Left lobe of liver (tissue), 2 donors: ENCODE results near the gene MSH2. TPM values are rescaled to one million over a fixed set of nuclear protein-coding genes. Genes with fewer than 3 reads are reported as not detected.

Experiments
- ATAC-seq: fragments of 200-7000 bp; cut with Tn5 transposase; one replicate; pipeline ENCODE4 v1.9.1; 2020; ENCODE audit warnings: mild to moderate bottlenecking, moderate library complexity
- DNase-seq: peaks from one replicate; pipeline ENCODE4 v3.0.0-alpha.2; 2020; ENCODE audit warnings: low spot score
- total RNA-seq: library from RNA; stranded (reverse); gene quantifications from one replicate; pipeline ENCODE4 v1.2.1, GENCODE V29; 2021
- donor health status: DM: no; HTN: no; CAD: no; lungs with moderate emphysema.
- donor health status: DM: no; HTN: yes; CAD: no.

Gene MSH2
- total RNA-seq, 1 donor from 2014 or later = 3.3 TPM

DNA sequence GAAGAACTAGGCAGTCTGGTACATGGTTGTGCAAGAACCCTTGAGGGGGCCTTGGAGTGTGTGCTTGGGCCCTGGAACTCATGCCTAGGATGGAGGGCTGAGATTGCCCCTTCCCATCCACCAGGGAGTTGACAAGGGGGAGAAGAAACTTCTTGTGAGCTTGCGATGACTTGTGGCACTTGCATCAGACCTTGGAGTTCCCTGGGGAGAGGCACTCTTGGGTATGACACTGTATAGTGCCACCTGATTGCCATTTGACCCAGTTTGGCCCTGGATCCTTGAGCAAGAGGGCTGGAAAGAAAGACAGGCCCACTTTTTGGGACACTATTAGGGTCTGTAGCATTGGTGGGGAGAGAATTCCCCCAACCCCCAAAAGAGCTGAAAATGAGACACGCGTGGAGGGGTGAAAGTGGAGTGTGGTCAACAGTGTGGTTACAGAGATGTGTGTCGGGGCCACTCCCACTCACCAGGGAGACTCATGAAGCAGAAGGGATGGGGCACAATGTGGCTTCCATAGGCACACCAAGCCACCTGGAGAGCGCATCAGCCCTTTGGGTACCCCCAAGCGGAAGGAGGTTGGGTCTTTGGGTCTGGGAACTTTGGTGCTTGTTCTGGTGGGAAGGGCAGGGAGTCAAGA, 101.3 kb downstream of the MSH2 start:
- no peak for ATAC-seq
- no peak for DNase-seq

- no peak for DNase-seq
- ATAC-seq = no peak
These were observed 103.1 kb downstream of the MSH2 start for GRCh38 chr2:47506024-47506423.

DNA sequence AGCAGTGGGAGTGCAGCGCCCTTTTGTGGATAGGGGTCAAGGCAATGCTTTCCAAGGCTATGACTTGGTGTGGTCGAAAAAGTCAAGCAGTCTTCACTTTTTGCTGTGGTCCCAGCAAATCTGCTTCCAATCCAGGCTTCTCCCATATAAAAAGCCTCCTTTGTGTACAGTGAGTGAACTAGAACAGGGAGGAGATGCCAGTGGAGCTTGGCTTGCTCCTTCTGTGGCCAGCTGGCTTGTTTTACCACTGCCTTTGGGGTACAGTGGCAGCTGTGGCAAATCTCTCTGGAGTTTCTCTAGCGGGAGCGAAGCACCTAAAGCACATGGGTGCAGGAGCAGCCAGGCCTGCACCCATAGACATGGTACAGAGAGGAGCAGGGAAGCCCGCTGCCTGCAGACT, 103.5 kb downstream of the MSH2 start:
- DNase-seq = no peak
- ATAC-seq = no peak

DNA sequence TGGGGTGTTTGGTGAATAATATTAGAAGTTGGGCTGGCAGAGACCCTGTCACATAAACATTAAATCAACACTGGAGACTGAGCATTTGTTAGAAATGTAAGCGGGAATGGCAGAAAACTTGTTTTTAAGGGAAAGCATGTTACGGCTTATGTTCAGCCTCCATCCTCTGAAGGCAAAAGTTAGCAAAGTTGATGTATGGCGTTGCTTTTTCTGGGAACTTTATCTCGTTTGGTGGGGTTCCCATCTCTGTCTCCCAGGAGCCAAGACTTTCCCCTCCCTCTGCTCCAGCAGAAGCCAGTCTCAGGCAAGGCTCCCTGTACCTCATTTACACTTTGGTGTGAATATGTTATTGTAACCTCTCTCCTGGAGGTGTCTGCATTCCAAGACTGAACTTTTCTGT, 105.1 kb downstream of the MSH2 start:
- DNase-seq (no peak), ATAC-seq (no peak)

- ATAC-seq = no peak
These were observed 105.7 kb downstream of the MSH2 start for GRCh38 chr2:47508641-47509040.

DNA sequence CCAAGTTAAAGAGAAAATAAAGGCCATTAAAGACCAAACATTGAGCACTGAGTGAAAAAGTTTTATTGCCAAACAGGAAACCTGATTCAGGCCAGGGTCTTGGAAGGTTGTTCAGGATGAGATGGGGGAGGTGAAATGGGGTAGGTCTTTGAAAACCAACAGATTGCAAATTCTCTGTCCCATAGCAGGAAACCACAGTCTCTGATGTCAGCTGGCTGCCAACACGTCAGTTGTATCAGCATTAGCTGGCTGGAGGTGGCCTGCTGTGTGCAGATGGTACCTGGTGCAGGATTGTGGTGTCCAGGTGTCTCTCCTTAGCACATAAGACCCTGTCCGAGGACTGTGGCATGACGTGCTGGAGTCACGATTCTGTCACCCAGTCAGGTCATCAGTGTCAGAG, 106.3 kb downstream of the MSH2 start:
- ATAC-seq (no peak), DNase-seq (no peak)

More at GRCh38 chr2:47508641-47509040, 105.7 kb downstream of the MSH2 start:
- no peak for DNase-seq

DNA sequence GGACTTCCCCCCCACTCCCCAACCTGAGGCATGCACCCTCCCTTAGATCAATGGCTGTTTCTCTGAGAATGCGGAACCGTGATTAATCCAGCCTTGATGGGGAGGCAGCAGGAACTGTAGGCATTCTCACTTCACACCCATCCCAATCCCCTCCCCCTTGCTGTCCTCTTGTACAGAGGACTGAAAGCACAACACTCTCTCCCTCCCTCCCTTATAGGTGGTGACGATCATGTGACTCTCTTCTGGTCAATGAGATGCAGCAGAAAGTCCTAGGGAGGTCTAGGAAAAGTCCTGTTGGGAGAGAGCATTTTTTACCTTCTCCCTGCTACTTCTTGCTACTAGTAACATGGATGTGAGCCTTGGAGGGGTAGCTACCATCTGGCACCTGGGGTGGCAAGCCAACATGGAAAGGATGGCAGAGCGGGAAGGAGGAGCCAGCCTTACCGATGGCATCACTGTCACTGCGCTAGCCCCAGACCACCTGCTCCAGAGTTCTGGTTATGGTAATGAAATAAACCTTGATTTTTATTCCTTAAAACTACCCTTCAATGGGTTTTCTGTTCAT, 106.9 kb downstream of the MSH2 start:
- ATAC-seq (no peak), DNase-seq (no peak)

- DNase-seq = no peak
- no peak for ATAC-seq
These were observed 107.8 kb downstream of the MSH2 start for GRCh38 chr2:47510745-47511144.

DNA sequence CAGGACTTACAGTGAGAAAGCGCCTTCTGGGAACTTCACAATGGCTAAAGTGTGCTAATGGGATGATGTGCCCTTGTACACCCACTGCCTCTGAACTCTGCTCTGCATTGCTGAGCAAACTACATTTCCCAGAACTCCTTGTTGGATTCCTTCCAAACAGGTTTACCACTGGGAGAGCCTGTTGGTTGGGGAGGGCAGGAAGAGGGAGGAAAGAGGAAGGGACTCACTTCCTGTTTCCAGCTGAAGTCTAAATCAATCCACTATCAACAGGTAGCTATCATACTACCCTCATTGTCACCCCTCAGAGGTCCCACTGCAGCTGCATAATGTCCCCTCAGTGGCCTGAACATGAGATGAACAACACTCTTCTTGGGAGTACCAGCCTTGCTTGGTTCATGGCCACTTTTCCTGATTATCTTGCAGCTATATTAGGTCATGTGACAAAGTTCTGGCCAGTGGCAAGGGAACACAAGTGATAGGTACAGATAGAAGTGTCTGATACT, 109.7 kb downstream of the MSH2 start:
- DNase-seq (no peak), ATAC-seq (no peak)

DNA sequence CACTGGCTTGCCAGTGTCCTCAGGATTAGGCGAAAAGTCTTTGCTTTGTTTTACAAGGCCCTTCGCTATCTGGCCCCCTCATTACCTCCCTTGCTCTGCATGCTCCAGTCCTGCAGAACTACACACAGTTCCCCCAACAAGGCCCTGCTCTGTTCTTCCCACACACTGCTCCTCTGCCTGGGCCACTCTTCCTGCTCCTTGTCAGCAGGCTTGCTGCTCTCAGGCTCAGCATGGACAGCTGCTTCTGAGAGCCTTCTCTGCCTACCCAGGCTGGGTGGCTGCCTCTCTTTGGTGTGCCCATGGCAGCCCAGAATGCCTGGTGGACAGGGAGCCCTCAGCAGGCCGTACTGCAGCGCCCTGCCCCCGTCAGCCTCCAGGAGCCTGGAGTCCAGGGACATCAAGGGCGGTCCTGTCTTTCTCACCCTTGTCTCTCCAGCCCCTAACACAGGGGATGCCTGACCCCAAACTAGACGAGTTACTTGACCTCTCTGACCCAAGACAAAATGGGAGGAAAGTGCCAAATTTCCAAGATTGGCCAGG, 111.1 kb downstream of the MSH2 start:
- DNase-seq = no peak
- ATAC-seq = no peak

GRCh38 chr2:47516360-47517104, 113.6 kb downstream of the MSH2 start:
- no peak for ATAC-seq
- DNase-seq = no peak

DNA sequence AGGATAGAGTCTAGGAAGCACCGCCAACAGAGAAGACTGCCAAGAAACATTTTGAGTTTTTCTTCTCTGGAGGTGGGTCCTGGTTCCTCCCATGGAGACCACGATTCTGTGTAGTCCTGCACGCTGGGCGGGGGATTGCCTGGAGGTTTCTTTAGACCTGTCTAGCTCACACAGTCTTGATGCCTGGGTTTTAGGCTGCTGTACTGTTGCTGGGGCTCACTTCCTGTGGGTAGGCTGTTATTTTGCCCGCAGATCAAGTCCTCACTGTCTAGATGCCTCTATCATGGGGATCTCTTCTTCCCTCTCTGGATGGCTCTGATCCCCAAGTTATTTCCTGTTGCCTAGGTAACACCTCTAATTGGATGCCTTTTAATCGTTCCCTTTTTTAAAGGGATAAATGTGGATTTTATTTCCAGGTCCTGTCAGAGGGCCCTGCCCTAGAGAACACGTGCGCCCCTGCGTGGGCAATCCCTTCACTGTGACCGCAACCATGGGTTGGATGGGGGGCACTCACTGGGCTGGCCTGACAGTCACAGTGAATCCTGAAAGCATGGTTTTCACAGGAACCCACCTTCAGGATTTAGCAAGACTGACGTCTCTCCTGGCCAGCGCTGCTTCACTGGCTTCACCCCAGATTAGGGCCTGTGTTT, 115.7 kb downstream of the MSH2 start:
- no peak for DNase-seq
- no peak for ATAC-seq

GRCh38 chr2:47519147-47519537, 116.2 kb downstream of the MSH2 start:
- DNase-seq (no peak), ATAC-seq (no peak)

DNA sequence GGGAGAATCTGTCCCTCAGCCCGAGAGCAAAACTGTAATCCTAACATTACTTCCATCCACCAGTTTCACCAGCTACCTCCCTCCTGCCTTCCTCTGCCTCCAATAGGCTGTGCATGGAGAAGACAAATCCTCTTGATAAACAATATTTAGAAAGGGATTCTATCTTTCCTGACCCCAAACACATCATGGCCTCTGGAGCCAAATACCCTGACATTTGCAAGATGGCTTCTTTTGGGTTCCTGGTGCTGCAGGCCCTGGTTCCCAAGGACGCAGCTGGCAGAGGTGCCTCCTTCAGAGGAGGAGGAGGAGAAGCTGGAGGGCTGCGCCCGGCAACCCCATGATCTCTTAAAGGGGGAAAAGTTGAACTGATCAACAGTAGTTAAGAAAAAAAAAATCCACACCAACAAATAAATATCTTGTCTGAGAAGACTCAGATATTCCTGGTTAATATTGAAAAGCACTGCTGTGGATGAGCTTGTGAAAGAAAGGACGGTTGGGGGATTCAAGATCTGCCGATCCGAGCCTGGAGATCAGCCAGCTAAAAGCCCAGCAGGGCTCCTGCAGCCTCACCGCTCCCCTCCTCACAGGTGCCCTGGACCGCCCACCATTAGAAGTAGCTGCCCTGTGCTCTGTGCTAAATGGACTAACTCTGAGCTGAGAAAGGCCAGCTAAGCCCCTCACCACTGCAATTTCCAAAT, 116.8 kb downstream of the MSH2 start:
- ATAC-seq (no peak), DNase-seq (no peak)

GRCh38 chr2:47520302-47520630, 117.3 kb downstream of the MSH2 start:
- DNase-seq (no peak), ATAC-seq (no peak)

DNA sequence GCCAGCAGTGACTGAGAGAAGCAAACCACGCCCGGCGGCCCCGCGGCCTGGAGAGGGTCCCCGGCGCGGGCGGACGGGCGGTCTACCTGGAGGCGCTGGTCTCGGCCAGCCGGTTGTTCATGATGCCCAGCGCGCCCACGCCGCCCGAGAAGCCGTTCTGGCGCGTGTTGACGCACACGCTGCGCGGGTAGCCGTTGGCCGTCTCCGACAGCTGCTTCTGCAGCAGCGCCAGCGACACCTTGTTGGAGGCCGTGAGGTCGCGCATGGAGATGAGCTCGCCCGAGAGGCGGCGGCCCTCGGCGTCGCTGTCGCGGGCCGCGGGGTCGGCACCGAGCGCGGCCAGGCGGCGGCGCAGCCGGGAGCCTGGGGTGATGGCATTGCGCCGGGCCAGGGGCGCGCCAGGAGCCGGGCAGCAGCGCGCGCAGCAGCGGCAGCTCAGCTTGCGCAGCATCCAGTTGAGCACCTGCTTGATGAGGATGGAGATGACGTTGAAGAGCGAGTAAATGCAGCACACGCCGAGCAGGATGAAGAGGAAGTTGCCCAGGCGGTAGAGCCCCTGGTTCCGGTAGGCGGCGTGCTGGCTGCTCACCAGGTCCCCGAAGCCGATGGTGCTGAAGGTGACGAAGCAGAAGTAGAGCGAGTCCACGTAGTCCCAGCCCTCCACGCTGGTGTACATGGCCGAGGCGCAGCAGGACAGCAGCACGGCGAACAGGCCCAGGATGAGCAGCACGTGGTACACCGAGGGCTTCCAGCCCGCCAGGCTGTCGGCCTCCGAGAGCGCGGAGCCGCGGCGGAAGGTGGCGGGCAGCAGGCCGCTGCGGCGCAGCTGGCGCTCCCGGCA, 118.1 kb downstream of the MSH2 start:
- no peak for DNase-seq

GRCh38 chr2:47521666-47522285, 118.8 kb downstream of the MSH2 start:
- DNase-seq (no peak), ATAC-seq (no peak)

More for the DNA sequence above, 118.1 kb downstream of the MSH2 start:
- ATAC-seq = peak; percentile 31

GRCh38 chr2:47525167-47525566, 122.2 kb downstream of the MSH2 start:
- no peak for ATAC-seq
- DNase-seq = no peak

GRCh38 chr2:47528455-47528854, 125.5 kb downstream of the MSH2 start:
- ATAC-seq (no peak), DNase-seq (no peak)

GRCh38 chr2:47528874-47529273, 125.9 kb downstream of the MSH2 start:
- no peak for DNase-seq

More at GRCh38 chr2:47528874-47529273, 125.9 kb downstream of the MSH2 start:
- ATAC-seq = no peak
